Lung (tissue), 16 donors: ENCODE results near the gene STXBP5L. TPM values are rescaled to one million over a fixed set of nuclear protein-coding genes. Genes with fewer than 3 reads are reported as not detected.

Experiments used
- ATAC-seq: fragments of 200-7000 bp; cut with Tn5 transposase; one replicate; pipeline ENCODE4 v1.9.1; 2020; ENCODE audit warnings: moderate number of reproducible peaks; ENCODE audit not compliant: insufficient read depth, low FRiP score
- DNase-seq, 3 donors: peaks; one replicate each; pipeline ENCODE4 v3.0.0-alpha.2; 2013 to 2017
- H3K27ac ChIP-seq, 2 donors: one replicate each; pipeline ENCODE4 v1.5.1; 2013; ENCODE audit warnings: mild to moderate bottlenecking in 2 of 2, moderate library complexity in 2 of 2, control low read depth in 1 of 2, inconsistent platforms in 1 of 2, low read depth in 1 of 2, low read length in 1 of 2
- H3K27me3 ChIP-seq, 3 donors: one replicate each; pipeline ENCODE4 v1.5.1; 2013; ENCODE audit warnings: low read length in 2 of 3; ENCODE audit not compliant: control insufficient read depth in 3 of 3, insufficient read depth in 3 of 3
- H3K36me3 ChIP-seq, 4 donors: one replicate each; pipeline ENCODE4 v1.5.1; 2013; ENCODE audit warnings: low read length in 4 of 4, mild to moderate bottlenecking in 1 of 4, moderate library complexity in 1 of 4; ENCODE audit not compliant: control insufficient read depth in 4 of 4, insufficient read depth in 4 of 4
- H3K4me1 ChIP-seq, 5 donors: one replicate each; pipeline ENCODE4 v1.5.1; 2013; ENCODE audit warnings: low read length in 5 of 5, mild to moderate bottlenecking in 2 of 5, moderate library complexity in 1 of 5; ENCODE audit not compliant: control insufficient read depth in 5 of 5, insufficient read depth in 5 of 5
- H3K4me3 ChIP-seq: one replicate; pipeline ENCODE4 v1.5.1; 2013; ENCODE audit warnings: mild to moderate bottlenecking, control low read depth, moderate library complexity
- H3K9ac ChIP-seq, 2 donors: one replicate each; pipeline ENCODE4 v1.5.1; 2013; ENCODE audit warnings: low read length in 2 of 2, control low read depth in 1 of 2; ENCODE audit not compliant: insufficient read depth in 1 of 2
- H3K9me3 ChIP-seq, 4 donors: one replicate each; pipeline ENCODE4 v1.5.1; 2013; ENCODE audit warnings: low read length in 3 of 4, mild to moderate bottlenecking in 1 of 4, moderate library complexity in 1 of 4; ENCODE audit not compliant: control insufficient read depth in 4 of 4, insufficient read depth in 3 of 4
- CTCF ChIP-seq: IDR thresholded peaks from 2 replicates; pipeline ENCODE4 v1.5.1; 2012; ENCODE audit warnings: mild to moderate bottlenecking; ENCODE audit errors: control extremely low read depth, extremely low read depth
- WGBS, 2 donors: extraction: QIAGEN DNeasy Blood & Tissue Kit; methylation state at CpG; one replicate each; pipeline ENCODE4 v1.1.7; 2013; 5-methylcytosine and 5-hydroxymethylcytosine counted together
- long read RNA-seq, 5 donors: transcript quantifications; one replicate each; lab custom pipeline, GENCODE V29; 2026
- polyA plus RNA-seq, 2 donors: library from polyadenylated mRNA; stranded (reverse); fragments of 200-250 nt; gene quantifications; one replicate each; pipeline ENCODE4 v1.2.1, GENCODE V29; 2013
- total RNA-seq, 2 donors: library from RNA; depleted of rRNA in 1 of 2; stranded (reverse); fragments of >200 nt in 1 of 2; gene quantifications; one replicate each; pipeline ENCODE4 v1.2.1, GENCODE V29; 2014 to 2021
- donor health status: control.
- donor health status: control.
- donor health status: Bipolar disorder and iron deficiency.
- donor health status: healthy.
- donor health status: DM: yes; HTN: yes; CAD: no.

STXBP5L gene
- under 1 TPM in 1 of 2 donors, not detected in 1; 0.26 TPM for total RNA-seq
- not detected for polyA plus RNA-seq
- long read RNA-seq, donor 1, result 0 reads
- long read RNA-seq, donor 2, result 0 reads
- long read RNA-seq, donor 3, result 0 reads
- long read RNA-seq, donor 4, result 0 reads
- long read RNA-seq, donor 5, result 0 reads

- no peak within 1 kb of the TSS for H3K27ac ChIP-seq
- peaks cover 3 to 27% (median 20%) of the 10 kb centered on the region in 3 donors for H3K27me3 ChIP-seq
- H3K4me3 ChIP-seq, result peak within 1 kb of the TSS; percentile 31
- H3K36me3 ChIP-seq, result no peaks in the 10 kb centered on the region
- WGBS, 2 donors, result 1 to 2% methylated on average over 67 to 83 of the region's 83 CpGs
- H3K9me3 ChIP-seq, result no peaks in the 10 kb centered on the region
- H3K4me1 ChIP-seq, result peaks cover 0 to 14% (median 5%) of the 10 kb centered on the region in 5 donors
- no peak within 1 kb of the TSS for H3K9ac ChIP-seq
- TF ChIP-seq CTCF, result no peak
- peak; percentile 91 for ATAC-seq
- DNase-seq, result peak; percentile 68 to 82 (median 80)
Measured at GRCh38 chr3:120908030-120908794, at the start of gene STXBP5L. TSS of gene STXBP5L (plus strand) at chr3:120908205. CDS start at chr3:120909579, 1,374 bp downstream.

DNA sequence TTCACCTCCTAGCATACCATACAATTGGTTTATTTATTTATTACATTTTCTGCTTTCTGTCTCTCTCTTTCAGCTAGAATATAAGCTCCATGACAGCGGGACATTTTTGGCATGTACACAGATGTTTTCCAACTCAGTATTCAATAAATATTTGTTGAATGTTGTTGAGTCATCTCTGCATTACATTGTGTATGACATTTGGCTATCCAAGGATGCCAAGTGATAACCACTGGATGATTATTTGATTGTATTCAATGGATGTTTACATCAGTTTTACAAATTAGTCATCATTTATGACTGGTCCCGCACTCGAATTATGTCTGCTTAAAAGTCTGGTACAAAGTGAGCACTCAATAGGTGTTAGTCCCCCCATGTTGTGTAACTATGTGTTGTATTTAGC is 49.5 kb upstream of the STXBP5L start:
- H3K36me3 ChIP-seq, result no peaks in the 10 kb centered on the region
- ATAC-seq (no peak), DNase-seq (no peak)
- no peak overlapping the region for H3K4me3 ChIP-seq
- no peaks in the 10 kb centered on the region for H3K4me1 ChIP-seq
- H3K9ac ChIP-seq, result no peak overlapping the region
- WGBS, 2 donors, result 88 to 89% methylated on average over 3 of the region's 3 CpGs
- H3K27me3 ChIP-seq, result no peaks in the 10 kb centered on the region
- no peak overlapping the region for H3K27ac ChIP-seq
- H3K9me3 ChIP-seq, result no peaks in the 10 kb centered on the region
- no peak for TF ChIP-seq CTCF

- DNase-seq, result peak in 1 of 3 donors; percentile 1
- Histone ChIP-seq H3K27ac (no peak overlapping the region), H3K4me1 (no peaks in the 10 kb centered on the region), H3K4me3 (no peak overlapping the region), H3K27me3 (no peaks in the 10 kb centered on the region), H3K9me3 (no peaks in the 10 kb centered on the region), H3K9ac (no peak overlapping the region), H3K36me3 (no peaks in the 10 kb centered on the region)
- ATAC-seq, result no peak
- TF ChIP-seq CTCF, result no peak
- WGBS, 2 donors, result 77 to 87% methylated on average over 5 of the region's 5 CpGs
Measured at GRCh38 chr3:120864541-120864940, 43.5 kb upstream of the STXBP5L start.
